GM10847 (cell line): Measurements from ENCODE around the gene ARL13B.
A peak's percentile ranks its signal among the peaks of the same experiment; 100 is the strongest.

ENCODE experiments used
- POLR2A ChIP-seq: IDR thresholded peaks from 2 replicates; pipeline ENCODE4 v1.6.1; 2011; ENCODE audit not compliant: insufficient read length; ENCODE audit errors: extremely low read depth

Gene ARL13B

GRCh38 chr3:94028093-94028837 is 48.3 kb downstream of the ARL13B start, which contains the start of gene STX19:
STX19 (minus strand) TSS chr3:94028597; CDS start chr3:94015269, 13,328 bp downstream.
- TF ChIP-seq POLR2A = no peak

GRCh38 chr3:94036909-94037507 is 57.1 kb downstream of the ARL13B start:
- no peak for TF ChIP-seq POLR2A

GRCh38 chr3:94043285-94043684 is 63.3 kb downstream of the ARL13B start:
- no peak for TF ChIP-seq POLR2A

- TF ChIP-seq POLR2A = no peak
Observed at GRCh38 chr3:94046533-94046932, 66.6 kb downstream of the ARL13B start.

- TF ChIP-seq POLR2A = no peak
Observed at GRCh38 chr3:94049267-94049666, 69.3 kb downstream of the ARL13B start.

GRCh38 chr3:94050546-94050945 is 70.6 kb downstream of the ARL13B start:
- TF ChIP-seq POLR2A = no peak

- TF ChIP-seq POLR2A = no peak
Observed at GRCh38 chr3:94061297-94061696, 81.3 kb downstream of the ARL13B start.

- TF ChIP-seq POLR2A = peak; percentile 74
Observed at GRCh38 chr3:94062513-94063404, 82.8 kb downstream of the ARL13B start, which contains the start of the genes DHFR2 and NSUN3. DHFR2 (minus strand) TSS chr3:94062916; CDS start chr3:94061511, 1,405 bp downstream. NSUN3 (plus strand) TSS chr3:94063061; CDS start chr3:94063127, 66 bp downstream.

GRCh38 chr3:94063496-94064119 is 83.7 kb downstream of the ARL13B start:
- TF ChIP-seq POLR2A = no peak

GRCh38 chr3:94064243-94064860 is 84.4 kb downstream of the ARL13B start:
- TF ChIP-seq POLR2A = no peak

GRCh38 chr3:94065122-94065521 is 85.2 kb downstream of the ARL13B start:
- no peak for TF ChIP-seq POLR2A

GRCh38 chr3:94065819-94066480 is 86.0 kb downstream of the ARL13B start:
- TF ChIP-seq POLR2A = no peak

- TF ChIP-seq POLR2A = no peak
Observed at GRCh38 chr3:94066506-94067500, 86.8 kb downstream of the ARL13B start.
